Amygdala (tissue), 56 donors: ENCODE results near the gene CLEC4D.
"Not testable (repeated sequence)": the region's sequence is repeated elsewhere in the genome, so short reads cannot be mapped to it uniquely, and the experiment has no call there.

Experiments
- DNase-seq, 56 donors: peaks; one replicate each; lab custom pipeline; 2025; lab: John Stamatoyannopoulos, UW

CLEC4D gene

DNA sequence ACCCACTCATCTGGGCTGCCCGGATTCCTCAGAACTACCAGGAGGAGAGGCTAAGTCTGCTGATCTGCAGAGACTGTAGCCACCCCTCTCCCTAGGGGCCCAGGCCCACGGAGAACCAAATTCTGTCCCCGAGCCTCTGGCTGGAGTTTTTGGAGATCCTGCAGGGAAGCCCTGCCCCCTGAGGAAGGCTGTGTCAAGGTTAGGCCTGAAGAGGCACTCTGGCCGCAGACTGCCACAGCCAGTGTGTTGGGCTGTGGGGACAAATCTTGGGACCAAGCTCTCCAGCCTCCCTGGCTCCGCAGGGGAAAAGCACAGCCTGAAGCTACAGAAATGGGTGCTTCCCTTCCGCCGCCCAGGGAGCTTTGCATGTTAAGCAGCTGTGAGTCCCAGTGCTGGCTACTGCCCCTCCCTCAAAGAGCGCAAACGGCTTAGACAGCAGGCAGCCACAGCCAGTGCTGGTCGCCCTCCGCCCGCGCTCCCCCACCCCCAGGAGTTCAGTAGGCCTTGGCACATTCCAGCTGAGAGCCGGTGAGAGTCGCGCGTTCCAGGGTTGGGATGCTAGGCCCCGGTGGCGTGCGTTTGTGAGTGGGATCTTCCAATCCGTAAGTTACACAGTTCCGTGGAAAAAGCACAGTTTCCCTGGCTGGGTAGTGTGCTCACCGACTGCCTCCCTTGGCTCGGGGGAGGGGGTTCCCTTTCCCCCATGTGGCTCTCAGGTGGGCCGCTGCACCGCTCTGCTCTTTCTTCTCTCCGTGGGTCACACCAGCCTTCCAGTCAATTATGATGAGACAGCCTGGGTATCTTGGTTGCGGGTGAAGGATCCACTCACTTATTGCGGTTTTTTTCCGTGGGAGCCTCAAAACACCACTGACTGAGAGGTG is 14.2 kb downstream of the CLEC4D start:
- DNase-seq, result no peak

DNA sequence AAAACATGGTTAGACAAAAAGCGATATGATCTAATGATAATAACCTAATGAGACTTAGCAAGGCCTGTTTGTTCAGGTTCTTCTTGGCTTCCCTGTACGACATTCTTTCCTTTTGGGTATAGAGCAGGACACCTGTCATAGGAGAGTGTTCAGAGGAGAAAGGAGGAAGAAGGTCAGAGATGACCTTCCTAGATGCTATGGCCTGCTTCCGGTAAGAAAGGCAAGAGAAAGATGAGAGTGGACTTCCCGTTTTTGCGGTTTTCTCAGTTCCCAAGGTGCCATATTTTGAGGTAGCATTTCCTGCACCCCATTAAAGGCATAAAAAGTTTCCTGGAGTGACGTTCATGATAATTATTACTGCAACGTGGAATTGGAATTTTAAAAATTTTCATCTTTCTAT is 18.7 kb downstream of the CLEC4D start:
- no peak for DNase-seq

DNA sequence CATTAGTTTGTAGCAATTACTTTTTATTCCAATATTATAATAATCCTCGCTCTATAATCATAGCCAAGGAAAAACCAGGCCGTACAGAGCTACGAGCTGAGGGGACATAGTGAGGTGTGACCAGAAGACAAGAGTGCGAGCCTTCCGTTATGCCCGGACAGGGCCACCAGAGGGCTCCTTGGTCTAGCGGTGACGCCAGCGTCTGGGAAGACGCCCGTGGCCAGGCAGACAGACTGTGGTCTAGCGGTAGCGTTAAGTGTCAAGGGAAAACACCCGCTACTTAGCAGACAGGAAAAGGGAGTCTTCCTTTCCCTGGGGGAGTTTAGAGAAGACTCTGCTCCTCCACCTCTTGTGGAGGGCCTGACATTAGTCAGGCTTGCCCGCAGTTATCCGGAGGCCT is 24.5 kb downstream of the CLEC4D start:
- not testable (repeated sequence) for DNase-seq

GRCh38 chr12:8540831-8541230 is 27.5 kb downstream of the CLEC4D start, which contains the start of gene CLEC4E:
Gene CLEC4E (minus strand): TSS chr12:8540905. CDS start chr12:8540797, 108 bp downstream.
- DNase-seq, result peak in 1 of 56 donors; percentile 4

DNA sequence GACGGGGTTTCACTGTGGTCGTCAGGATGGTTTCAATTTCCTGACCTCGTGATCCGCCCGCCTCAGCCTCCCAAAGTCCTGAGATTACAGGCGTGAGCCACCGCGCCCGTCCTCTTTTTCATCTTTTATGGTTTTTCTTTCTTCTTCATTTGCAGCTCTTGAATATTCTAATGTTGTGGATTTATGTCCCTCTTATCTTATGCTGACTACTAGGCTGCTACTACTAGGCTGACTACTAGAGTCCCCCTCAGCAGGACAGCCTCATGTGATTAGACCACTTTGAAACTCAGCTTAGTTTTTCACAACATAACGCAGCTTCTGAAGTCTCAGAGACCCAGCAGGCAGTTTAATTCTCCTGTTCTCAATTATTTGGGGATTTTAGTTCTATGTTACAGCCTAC is 28.3 kb downstream of the CLEC4D start:
- no peak for DNase-seq

DNA sequence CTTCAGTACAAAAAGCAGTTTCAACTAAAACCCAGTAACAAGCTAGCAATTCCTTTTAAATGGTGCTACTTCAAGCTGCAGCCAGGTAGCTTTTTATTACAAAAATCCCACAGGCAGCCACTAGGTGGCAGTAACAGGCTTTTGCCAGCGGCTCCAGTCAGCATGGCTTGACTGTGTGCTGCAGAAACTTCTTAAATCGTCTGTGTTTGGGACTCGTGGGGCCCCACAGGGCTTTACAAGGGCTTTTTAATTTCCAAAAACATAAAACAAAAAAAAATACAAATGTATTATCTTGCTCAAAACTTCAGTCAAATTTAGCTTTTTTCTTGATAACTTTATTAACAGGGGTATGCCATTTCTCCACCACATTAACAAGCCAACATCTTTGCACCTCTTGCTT is 31.0 kb downstream of the CLEC4D start:
- DNase-seq, result peak in 44 of 56 donors; percentile 1 to 73 (median 28)

DNA sequence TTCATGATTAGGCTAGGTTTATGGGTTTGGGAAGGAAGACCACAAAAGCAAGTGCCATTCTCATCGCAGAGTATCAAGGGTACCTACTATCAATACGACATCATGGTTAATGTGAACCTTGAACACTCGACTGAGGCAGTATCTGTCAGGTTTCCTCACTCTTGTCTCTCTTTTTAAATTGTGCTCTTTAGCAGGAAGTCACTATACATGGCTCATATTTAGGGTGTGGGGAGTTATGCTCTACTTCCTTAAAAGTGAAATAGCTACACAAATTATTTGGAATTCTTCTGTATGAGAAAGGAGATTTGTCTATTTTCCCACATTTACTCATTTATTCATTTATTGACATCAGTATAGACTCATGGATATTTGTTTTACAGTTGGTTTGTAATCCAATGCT is 33.3 kb downstream of the CLEC4D start:
- DNase-seq, result no peak

DNA sequence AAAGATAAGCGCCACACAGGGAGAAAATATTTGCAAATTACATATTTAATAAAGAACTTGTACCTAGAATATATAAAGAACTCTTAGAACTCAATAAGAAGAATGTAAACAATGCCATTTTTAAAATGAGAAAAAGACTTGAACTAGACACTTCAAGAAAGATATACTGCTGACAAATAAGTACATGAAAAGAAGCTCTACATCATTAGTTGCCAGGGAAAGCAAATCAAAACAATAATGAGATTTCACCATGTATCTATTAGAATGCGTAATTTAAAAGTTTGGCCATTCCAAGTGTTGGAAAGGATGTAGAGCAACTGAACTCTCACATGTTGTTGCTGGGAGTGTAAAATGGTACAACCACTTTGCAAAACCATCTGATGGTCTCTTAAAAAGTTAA is 34.3 kb downstream of the CLEC4D start:
- no peak for DNase-seq

GRCh38 chr12:8548192-8548591 is 34.9 kb downstream of the CLEC4D start:
- no peak for DNase-seq

DNA sequence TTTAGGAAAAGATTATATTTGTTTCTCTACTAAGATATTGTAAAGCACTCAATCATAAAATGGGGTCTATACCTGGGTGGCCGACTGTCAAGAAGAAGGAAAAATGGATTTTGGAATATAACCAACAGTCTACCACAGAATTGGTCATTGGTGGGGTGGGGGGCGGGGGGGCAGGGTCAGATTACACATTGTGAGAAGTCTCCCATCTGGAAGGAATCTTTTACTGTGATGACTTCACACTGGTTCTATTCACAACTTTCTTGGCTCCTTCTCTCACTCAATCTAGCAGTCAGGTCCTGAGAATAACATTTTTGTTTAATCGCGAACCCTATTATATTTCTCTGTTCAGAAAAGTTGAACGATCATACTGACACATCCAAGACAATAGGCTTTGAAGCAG is 36.1 kb downstream of the CLEC4D start:
- no peak for DNase-seq

- no peak for DNase-seq
Measured at GRCh38 chr12:8553088-8553627, 39.9 kb downstream of the CLEC4D start.

GRCh38 chr12:8554451-8555195 is 41.3 kb downstream of the CLEC4D start:
- DNase-seq, result no peak

GRCh38 chr12:8556531-8557097 is 43.3 kb downstream of the CLEC4D start:
- DNase-seq, result no peak

GRCh38 chr12:8559676-8560075 is 46.4 kb downstream of the CLEC4D start:
- no peak for DNase-seq

DNA sequence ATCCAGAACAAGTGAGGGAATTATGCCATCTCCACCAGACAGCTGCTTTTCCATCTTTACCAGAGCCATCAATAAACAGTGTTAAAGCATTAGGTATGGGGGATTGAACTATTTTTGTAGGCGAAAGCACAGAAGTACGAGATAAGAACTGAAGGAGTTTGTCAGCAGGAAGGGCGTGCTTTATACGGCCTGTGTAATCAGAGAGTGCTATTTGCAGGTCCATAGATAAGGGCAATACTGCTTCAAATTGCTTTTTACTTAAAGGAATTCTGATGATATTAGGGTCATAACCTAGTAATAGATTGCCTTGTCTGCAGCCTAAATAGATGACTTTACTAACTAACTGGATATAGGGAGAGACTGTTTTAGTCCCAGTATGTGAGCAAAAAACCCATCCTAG is 47.7 kb downstream of the CLEC4D start:
- no peak for DNase-seq

DNA sequence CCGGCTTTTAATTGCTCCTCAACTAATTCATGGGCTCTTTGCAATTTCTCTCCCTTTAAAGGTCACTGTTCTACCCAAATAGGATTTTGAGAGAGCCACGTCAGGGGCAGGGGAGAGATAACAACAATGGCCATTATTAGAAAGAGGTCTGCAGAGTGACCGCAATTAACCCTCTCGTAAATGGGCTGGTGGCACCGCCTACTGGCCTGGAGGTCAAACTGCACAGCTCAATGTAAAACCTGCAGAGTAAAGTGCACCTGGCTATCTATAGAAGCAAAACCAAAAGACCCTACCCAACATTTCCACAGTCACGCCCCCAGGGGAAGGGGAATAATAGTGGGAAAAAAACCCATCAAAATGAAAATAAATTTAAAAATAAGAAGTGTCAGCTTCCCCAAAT is 49.0 kb downstream of the CLEC4D start:
- DNase-seq, result no peak

GRCh38 chr12:8563356-8563755 is 50.1 kb downstream of the CLEC4D start:
- no peak for DNase-seq

DNA sequence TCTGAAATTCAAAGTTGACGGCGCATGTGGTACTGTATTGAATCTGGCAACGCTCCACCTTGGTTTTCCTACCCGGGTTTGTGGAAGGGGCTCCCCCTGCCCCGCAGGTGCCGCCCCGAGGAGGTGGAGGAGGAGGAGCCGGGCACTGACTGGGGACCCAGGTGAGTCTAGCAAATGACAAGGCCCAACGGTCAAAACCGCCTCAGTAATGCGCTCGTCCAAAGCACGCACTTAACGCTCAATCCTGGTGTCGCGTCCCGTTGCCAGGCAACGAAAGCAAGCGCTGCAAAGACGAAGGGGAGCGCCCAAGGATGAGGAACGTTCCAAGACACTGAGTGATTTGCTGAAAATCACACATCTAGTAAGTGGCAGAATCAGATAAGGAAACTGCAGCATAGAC is 51.4 kb downstream of the CLEC4D start:
- peak in 2 of 56 donors; percentile 3 for DNase-seq

- not testable (repeated sequence) for DNase-seq
Measured at GRCh38 chr12:8566052-8566451, 52.7 kb downstream of the CLEC4D start.

- no peak for DNase-seq
Measured at GRCh38 chr12:8566525-8566924, 53.2 kb downstream of the CLEC4D start.
